Measurements from ENCODE around the gene HAS3.

DNA sequence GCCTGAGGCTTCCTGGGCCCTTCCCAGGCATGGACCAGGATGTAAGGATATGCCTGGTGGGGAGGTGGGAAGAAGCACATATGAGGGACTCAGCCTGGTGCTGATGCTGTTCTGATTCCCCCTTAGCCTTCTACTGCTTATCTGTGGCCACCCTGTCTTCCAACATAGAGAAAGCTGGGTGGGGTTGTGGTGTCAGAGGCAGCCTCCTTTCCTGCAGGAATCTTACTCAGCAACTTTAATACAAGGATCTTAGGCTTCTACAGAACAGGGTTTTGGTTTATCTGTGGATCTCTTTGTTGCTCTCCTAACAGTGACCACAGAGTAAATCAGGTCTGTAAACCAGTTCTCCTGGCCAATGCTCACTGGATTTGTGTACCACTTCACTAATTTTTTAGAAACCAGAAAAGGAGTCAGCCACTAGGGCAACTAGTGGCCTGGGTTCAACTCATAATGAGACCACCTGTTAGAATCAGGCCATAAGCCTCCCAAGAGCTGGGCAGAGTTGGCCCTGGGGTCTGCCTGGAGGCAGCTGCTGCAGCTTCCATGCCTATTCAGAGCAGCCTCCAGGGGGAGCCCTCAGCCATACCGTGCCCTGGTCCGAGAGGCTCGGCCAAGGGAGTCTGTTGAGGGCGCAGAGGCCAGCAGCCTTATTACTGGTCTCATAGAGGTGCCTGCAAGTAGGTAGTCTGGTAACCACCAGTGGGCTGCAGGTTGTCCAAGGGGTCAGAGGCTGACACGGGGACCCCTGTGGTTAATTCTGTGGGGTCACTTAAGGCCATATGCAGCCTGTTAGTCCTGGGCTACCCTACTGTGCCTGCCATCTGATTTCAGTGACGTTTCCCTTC, 7.1 kb downstream of the HAS3 start:
- TF ChIP-seq, protein P1, sequence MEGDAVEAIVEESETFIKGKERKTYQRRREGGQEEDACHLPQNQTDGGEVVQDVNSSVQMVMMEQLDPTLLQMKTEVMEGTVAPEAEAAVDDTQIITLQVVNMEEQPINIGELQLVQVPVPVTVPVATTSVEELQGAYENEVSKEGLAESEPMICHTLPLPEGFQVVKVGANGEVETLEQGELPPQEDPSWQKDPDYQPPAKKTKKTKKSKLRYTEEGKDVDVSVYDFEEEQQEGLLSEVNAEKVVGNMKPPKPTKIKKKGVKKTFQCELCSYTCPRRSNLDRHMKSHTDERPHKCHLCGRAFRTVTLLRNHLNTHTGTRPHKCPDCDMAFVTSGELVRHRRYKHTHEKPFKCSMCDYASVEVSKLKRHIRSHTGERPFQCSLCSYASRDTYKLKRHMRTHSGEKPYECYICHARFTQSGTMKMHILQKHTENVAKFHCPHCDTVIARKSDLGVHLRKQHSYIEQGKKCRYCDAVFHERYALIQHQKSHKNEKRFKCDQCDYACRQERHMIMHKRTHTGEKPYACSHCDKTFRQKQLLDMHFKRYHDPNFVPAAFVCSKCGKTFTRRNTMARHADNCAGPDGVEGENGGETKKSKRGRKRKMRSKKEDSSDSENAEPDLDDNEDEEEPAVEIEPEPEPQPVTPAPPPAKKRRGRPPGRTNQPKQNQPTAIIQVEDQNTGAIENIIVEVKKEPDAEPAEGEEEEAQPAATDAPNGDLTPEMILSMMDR (IDR thresholded peaks at IDR 0.05), result peak; percentile 74
- no peak for TF ChIP-seq CHD2 (IDR thresholded peaks at IDR 0.05; ENCODE audit: low read length, partially characterized antibody)
- no peak for TF ChIP-seq MAX (IDR thresholded peaks at IDR 0.05; ENCODE audit: low read depth)
